ENCODE measurements around the gene CALCB.

Gene CALCB

GRCh38 chr11:15074206-15075161 is 1.1 kb downstream of the CALCB start:
- in situ Hi-C loops (cut with MboI; ENCODE audit: low sequenced_read_pairs): no loop called here

GRCh38 chr11:15075162-15075526 is 1.8 kb downstream of the CALCB start:
- in situ Hi-C loops (cut with MboI; ENCODE audit: low sequenced_read_pairs): no loop called here

GRCh38 chr11:15091175-15091574 is 17.8 kb downstream of the CALCB start:
- in situ Hi-C loops (cut with MboI; ENCODE audit: low sequenced_read_pairs): no loop called here

GRCh38 chr11:15091625-15092024 is 18.2 kb downstream of the CALCB start:
- in situ Hi-C loops (cut with MboI; ENCODE audit: low sequenced_read_pairs): no loop called here

GRCh38 chr11:15093432-15093831 is 20.0 kb downstream of the CALCB start:
- in situ Hi-C loops (cut with MboI; ENCODE audit: low sequenced_read_pairs): no loop called here

GRCh38 chr11:15095736-15096228 is 22.4 kb downstream of the CALCB start:
- in situ Hi-C loops (cut with MboI; ENCODE audit: low sequenced_read_pairs): no loop called here

- in situ Hi-C loops (cut with MboI; ENCODE audit: low sequenced_read_pairs): no loop called here
Measured at GRCh38 chr11:15097411-15097810, 24.0 kb downstream of the CALCB start.

GRCh38 chr11:15099267-15099666 is 25.9 kb downstream of the CALCB start:
- in situ Hi-C loops (cut with MboI; ENCODE audit: low sequenced_read_pairs): no loop called here

GRCh38 chr11:15101072-15101709 is 27.8 kb downstream of the CALCB start:
- in situ Hi-C loops (cut with MboI; ENCODE audit: low sequenced_read_pairs): no loop called here

- in situ Hi-C loops (cut with MboI; ENCODE audit: low sequenced_read_pairs): no loop called here
Measured at GRCh38 chr11:15104166-15104565, 30.8 kb downstream of the CALCB start.

- in situ Hi-C loops (cut with MboI; ENCODE audit: low sequenced_read_pairs): no loop called here
Measured at GRCh38 chr11:15106201-15106965, 33.0 kb downstream of the CALCB start.

- in situ Hi-C loops (cut with MboI; ENCODE audit: low sequenced_read_pairs): no loop called here
Measured at GRCh38 chr11:15107730-15108515, 34.5 kb downstream of the CALCB start.

- in situ Hi-C loops (cut with MboI; ENCODE audit: low sequenced_read_pairs): no loop called here
Measured at GRCh38 chr11:15108592-15109130, 35.3 kb downstream of the CALCB start.

GRCh38 chr11:15109602-15110001 is 36.2 kb downstream of the CALCB start:
- in situ Hi-C loops (cut with MboI; ENCODE audit: low sequenced_read_pairs): no loop called here

GRCh38 chr11:15111215-15111614 is 37.8 kb downstream of the CALCB start:
- in situ Hi-C loops (cut with MboI; ENCODE audit: low sequenced_read_pairs): no loop called here

GRCh38 chr11:15112131-15112541 is 38.7 kb downstream of the CALCB start:
- in situ Hi-C loops (cut with MboI; ENCODE audit: low sequenced_read_pairs): no loop called here

GRCh38 chr11:15113381-15113780 is 40.0 kb downstream of the CALCB start:
- in situ Hi-C loops (cut with MboI; ENCODE audit: low sequenced_read_pairs): no loop called here

- in situ Hi-C loops (cut with MboI; ENCODE audit: low sequenced_read_pairs): no loop called here
Measured at GRCh38 chr11:15114501-15115475, 41.4 kb downstream of the CALCB start, which contains the start of gene INSC. Gene INSC (plus strand): TSS chr11:15114923. CDS start chr11:15149175, 34,252 bp downstream.

- in situ Hi-C loops (cut with MboI; ENCODE audit: low sequenced_read_pairs): no loop called here
Measured at GRCh38 chr11:15115686-15116085, 42.3 kb downstream of the CALCB start.

Measured in hTERT RPE-1 (cell line).